ENCODE results near the gene KCNIP1.

KCNIP1 gene

DNA sequence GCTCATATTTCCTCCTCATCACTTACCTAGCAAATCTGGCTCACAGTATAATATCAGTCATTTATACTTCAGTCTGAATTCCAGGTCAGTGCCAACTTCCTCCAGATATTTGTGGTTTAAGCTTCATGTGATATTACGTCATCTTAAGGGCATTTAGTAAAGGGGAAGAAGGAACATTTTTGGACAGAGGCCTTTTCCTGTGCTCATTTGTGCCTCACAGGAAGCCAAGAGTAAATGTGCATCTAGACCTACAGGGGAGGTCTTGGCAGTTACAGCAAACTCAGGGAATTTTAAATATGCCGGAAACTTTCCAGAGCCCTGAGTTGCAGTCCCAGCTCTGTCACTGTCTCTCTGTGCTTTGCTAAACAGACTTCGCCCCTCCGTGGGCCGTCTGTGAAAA, 12.3 kb upstream of the KCNIP1 start:
- Mint-ChIP-seq H3K27ac (no peak overlapping the region), H3K9me3 (no peaks in the 10 kb centered on the region)
- DNase-seq: no peak

GRCh38 chr5:170493028-170493820, 10.6 kb upstream of the KCNIP1 start:
- H3K27me3 Mint-ChIP-seq: peaks cover 19% of the 10 kb centered on the region
- H3K9me3 Mint-ChIP-seq: no peaks in the 10 kb centered on the region
- no peaks in the 10 kb centered on the region for H3K36me3 Mint-ChIP-seq (ENCODE audit: low read depth)
- no peak overlapping the region for H3K4me3 Mint-ChIP-seq
- DNase-seq (no peak), ATAC-seq (no peak)
- H3K4me1 Mint-ChIP-seq: no peaks in the 10 kb centered on the region
- no peak overlapping the region for H3K27ac Mint-ChIP-seq

More for the DNA sequence above, 12.3 kb upstream of the KCNIP1 start:
- Mint-ChIP-seq H3K4me3 (no peak overlapping the region), H3K36me3 (ENCODE audit: low read depth) (no peaks in the 10 kb centered on the region), H3K27me3 (peaks cover 14% of the 10 kb centered on the region), H3K4me1 (no peaks in the 10 kb centered on the region)
- no peak for ATAC-seq

DNA sequence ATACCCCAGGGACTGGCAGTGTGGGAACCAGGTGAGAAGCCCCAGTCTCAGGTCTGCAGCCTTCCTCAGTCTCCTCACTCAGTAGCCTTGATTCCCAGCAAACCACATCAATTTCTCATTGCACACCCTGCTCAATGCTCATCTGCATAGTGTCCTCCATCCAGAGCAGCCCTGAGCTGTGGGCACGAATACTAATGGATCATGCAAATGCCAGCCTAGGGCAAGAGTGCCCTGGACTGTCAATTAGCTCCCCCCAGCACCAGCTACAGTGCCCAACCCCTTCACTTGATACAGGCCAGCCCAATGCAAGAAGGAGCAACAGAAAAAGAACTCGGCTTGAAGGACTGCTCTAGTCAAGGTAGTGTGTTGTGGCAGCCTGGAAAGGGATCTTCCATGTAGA, 9.8 kb upstream of the KCNIP1 start:
- no peak for ATAC-seq
- Mint-ChIP-seq H3K9me3 (no peaks in the 10 kb centered on the region), H3K4me3 (no peak overlapping the region), H3K27ac (no peak overlapping the region), H3K27me3 (peaks cover 19% of the 10 kb centered on the region), H3K36me3 (ENCODE audit: low read depth) (no peaks in the 10 kb centered on the region), H3K4me1 (no peaks in the 10 kb centered on the region)
- no peak for DNase-seq

GRCh38 chr5:170495825-170496661, 7.8 kb upstream of the KCNIP1 start:
- Mint-ChIP-seq H3K4me1 (no peaks in the 10 kb centered on the region), H3K4me3 (no peak overlapping the region), H3K27ac (no peak overlapping the region), H3K36me3 (ENCODE audit: low read depth) (no peaks in the 10 kb centered on the region), H3K27me3 (peaks cover 19% of the 10 kb centered on the region), H3K9me3 (no peaks in the 10 kb centered on the region)
- ATAC-seq: no peak
- no peak for DNase-seq

GRCh38 chr5:170496662-170497028, 7.2 kb upstream of the KCNIP1 start:
- H3K4me1 Mint-ChIP-seq: no peaks in the 10 kb centered on the region
- H3K27ac Mint-ChIP-seq: no peak overlapping the region
- ATAC-seq (no peak), DNase-seq (no peak)
- H3K36me3 Mint-ChIP-seq (ENCODE audit: low read depth): no peaks in the 10 kb centered on the region
- peaks cover 19% of the 10 kb centered on the region for H3K27me3 Mint-ChIP-seq
- no peaks in the 10 kb centered on the region for H3K9me3 Mint-ChIP-seq
- no peak overlapping the region for H3K4me3 Mint-ChIP-seq

GRCh38 chr5:170497311-170498038, 6.3 kb upstream of the KCNIP1 start:
- ATAC-seq (no peak), DNase-seq (no peak)
- H3K4me1 Mint-ChIP-seq: no peaks in the 10 kb centered on the region
- no peak overlapping the region for H3K27ac Mint-ChIP-seq
- no peak overlapping the region for H3K4me3 Mint-ChIP-seq
- no peaks in the 10 kb centered on the region for H3K36me3 Mint-ChIP-seq (ENCODE audit: low read depth)
- H3K9me3 Mint-ChIP-seq: no peaks in the 10 kb centered on the region
- peaks cover 25% of the 10 kb centered on the region for H3K27me3 Mint-ChIP-seq

DNA sequence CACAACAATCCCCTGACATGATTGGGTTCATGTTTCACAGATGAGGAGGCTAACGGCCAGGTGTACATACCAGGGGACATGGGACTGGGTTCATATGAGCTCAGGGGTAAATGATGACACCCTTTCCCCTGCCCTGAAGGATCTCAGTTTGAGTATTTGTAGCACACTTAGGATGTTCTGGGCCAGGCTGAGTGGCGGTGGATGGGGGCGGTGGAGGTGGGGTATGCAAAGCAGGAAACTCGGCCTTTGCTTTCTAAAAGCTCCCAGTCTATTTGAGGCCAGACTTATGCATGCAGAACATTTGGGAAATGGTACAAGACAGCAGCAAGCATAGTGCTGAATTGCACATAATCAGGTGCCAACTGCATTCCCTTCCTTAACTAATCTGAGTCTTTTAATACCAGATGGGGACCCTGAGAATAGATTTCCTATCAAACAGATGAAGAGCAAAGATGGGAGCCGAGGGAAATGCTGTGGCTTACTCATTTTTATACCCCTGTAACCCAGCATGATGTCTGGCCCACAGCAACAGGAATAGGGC, 4.9 kb upstream of the KCNIP1 start:
- Mint-ChIP-seq H3K27ac (no peak overlapping the region), H3K4me3 (no peak overlapping the region), H3K36me3 (ENCODE audit: low read depth) (no peaks in the 10 kb centered on the region), H3K4me1 (no peaks in the 10 kb centered on the region), H3K27me3 (peaks cover 37% of the 10 kb centered on the region), H3K9me3 (no peaks in the 10 kb centered on the region)
- no peak for DNase-seq
- no peak for ATAC-seq

DNA sequence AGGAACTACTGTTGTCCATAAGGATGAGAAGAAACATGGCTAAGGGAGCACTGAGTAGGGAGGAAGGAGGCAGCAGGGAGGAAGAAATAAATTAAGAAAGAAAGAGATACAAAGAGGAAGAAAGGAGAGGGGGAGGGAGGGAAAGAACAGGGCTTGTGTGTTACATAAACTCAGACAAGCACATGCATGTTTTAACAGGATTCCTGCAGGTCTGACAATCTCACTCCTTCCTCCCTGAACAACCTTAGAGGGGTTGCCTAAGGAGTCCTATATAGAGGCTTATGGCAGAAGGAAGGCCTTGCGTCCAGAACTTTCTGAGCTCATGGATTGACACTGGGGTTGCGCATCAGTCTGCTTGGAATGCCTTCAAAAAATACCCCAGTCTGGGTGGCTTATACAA, 4.2 kb upstream of the KCNIP1 start:
- no peaks in the 10 kb centered on the region for H3K9me3 Mint-ChIP-seq
- no peak overlapping the region for H3K4me3 Mint-ChIP-seq
- H3K27me3 Mint-ChIP-seq: peaks cover 38% of the 10 kb centered on the region
- DNase-seq (no peak), ATAC-seq (no peak)
- H3K36me3 Mint-ChIP-seq (ENCODE audit: low read depth): no peaks in the 10 kb centered on the region
- no peak overlapping the region for H3K27ac Mint-ChIP-seq
- H3K4me1 Mint-ChIP-seq: no peaks in the 10 kb centered on the region

DNA sequence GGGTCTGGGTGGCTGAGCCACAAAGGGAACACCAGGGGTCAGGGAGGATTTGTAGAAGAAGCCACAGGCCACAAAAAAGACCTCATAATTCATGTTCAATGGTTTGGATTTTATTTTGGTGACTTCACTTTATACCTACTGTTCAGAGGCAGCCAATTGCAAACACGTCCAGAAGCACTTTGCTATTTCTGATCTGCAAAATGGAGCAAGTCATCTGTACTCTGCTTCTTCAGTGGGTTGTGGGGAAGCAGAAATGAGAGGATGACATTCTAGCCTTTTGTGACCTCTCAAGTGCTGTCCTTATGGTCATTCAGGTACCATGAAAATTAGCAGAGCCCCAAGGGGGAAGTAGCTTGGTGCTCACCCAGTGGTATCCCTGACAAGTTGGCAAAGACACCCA, 2.5 kb upstream of the KCNIP1 start:
- H3K27ac Mint-ChIP-seq: no peak overlapping the region
- peaks cover 43% of the 10 kb centered on the region for H3K27me3 Mint-ChIP-seq
- H3K9me3 Mint-ChIP-seq: no peaks in the 10 kb centered on the region
- no peak for DNase-seq
- H3K36me3 Mint-ChIP-seq (ENCODE audit: low read depth): no peaks in the 10 kb centered on the region
- no peak for ATAC-seq
- no peak overlapping the region for H3K4me3 Mint-ChIP-seq
- H3K4me1 Mint-ChIP-seq: no peaks in the 10 kb centered on the region

GRCh38 chr5:170501931-170502330, 1.9 kb upstream of the KCNIP1 start:
- Mint-ChIP-seq H3K4me1 (no peaks in the 10 kb centered on the region), H3K9me3 (no peaks in the 10 kb centered on the region), H3K4me3 (no peak overlapping the region), H3K27ac (no peak overlapping the region), H3K27me3 (peaks cover 38% of the 10 kb centered on the region), H3K36me3 (ENCODE audit: low read depth) (no peaks in the 10 kb centered on the region)
- DNase-seq (no peak), ATAC-seq (no peak)

DNA sequence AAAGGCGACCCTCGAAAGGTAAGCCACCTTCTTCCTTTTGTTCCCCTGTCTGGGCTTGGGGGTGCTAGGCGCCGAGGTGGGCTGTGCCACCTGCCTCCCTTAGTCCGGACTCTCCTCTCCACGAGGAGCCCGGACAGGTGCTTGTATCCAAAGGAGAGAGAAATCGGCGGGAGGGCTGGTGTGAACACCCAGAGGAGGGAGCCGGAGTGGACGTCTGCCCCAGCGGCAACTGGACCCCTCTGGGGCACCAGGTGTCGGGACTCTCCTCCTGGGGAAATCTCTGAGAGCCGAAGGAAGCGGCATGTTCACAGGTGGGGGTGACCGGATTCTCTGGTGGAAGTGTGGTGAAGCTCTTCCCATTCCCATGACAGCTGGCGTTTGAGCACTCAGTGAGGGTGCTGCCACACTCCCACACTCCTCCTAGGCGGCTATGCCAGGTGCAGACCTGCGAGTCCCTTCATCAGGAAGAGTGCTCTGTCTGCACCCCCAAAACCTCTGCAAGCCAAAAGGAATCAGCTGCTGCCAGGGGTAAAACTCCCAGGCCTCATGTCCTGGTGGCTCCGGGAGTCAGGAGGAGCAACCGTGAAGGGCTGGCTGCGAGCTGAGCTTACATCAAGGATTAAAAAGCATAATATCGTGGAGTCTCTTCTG, 921 bp downstream of the KCNIP1 start:
- Mint-ChIP-seq H3K9me3 (no peaks in the 10 kb centered on the region), H3K36me3 (ENCODE audit: low read depth) (no peaks in the 10 kb centered on the region), H3K27ac (no peak overlapping the region), H3K4me1 (no peaks in the 10 kb centered on the region), H3K27me3 (peaks cover 41% of the 10 kb centered on the region), H3K4me3 (no peak overlapping the region)
- ATAC-seq: no peak
- no peak for DNase-seq

DNA sequence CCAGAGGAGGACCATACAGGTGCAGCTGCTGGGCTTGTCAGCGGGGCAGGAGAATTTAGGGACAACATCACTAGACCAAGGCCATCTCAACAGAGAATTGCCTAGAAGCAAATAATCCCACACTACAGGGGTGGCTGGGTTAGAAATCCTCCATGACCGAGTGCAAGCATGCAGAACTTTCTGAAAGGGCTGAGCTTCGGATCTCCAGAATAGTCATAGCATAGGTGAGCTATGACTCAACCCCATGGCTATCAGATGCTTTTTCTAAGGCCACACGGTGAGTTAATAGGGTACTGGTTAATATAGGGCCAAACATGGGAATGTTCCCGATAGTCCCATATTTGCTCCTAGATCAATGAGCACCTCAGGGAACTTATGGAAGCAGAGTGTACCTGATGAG, 4.2 kb downstream of the KCNIP1 start:
- Mint-ChIP-seq H3K27ac (no peak overlapping the region), H3K4me1 (no peaks in the 10 kb centered on the region), H3K27me3 (peaks cover 32% of the 10 kb centered on the region), H3K4me3 (no peak overlapping the region), H3K9me3 (no peaks in the 10 kb centered on the region), H3K36me3 (ENCODE audit: low read depth) (no peaks in the 10 kb centered on the region)
- DNase-seq: no peak
- no peak for ATAC-seq

DNA sequence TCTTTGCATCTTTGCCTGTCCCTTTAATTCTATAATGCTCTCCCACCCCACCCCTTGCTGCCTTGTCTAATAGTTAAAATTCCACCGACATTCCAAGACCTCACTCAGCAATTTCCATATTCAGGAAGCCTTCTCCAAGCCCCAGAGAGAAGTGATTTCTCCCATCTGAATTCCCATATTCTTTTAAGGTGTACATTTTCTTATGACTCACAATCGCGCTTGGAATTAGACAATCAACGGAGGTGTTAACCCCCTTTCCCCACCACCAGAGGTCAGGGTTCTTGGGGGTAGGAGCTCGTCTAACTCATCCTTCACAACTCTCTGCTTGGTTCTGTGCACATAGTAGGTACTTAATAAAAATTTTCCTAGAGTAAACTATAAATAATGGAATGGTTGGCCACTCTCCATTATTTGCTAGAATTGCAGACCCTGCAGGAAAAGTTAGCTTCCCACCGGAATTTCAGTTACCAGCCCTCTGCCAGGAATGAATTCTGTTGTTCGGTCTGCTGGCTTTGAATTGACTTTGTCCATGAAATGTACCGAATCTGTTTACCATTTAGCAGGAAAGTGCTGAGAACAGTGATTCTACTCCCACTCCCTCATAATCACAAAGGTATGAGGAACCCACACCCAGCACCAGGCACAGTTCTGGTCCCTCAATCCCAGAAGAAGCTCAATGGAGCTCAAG, 5.0 kb downstream of the KCNIP1 start:
- no peak overlapping the region for H3K4me3 Mint-ChIP-seq
- no peak for ATAC-seq
- H3K27ac Mint-ChIP-seq: no peak overlapping the region
- no peak for DNase-seq
- no peaks in the 10 kb centered on the region for H3K4me1 Mint-ChIP-seq
- H3K9me3 Mint-ChIP-seq: no peaks in the 10 kb centered on the region
- H3K27me3 Mint-ChIP-seq: peaks cover 26% of the 10 kb centered on the region
- H3K36me3 Mint-ChIP-seq (ENCODE audit: low read depth): no peaks in the 10 kb centered on the region

GRCh38 chr5:170509348-170509660, 5.5 kb downstream of the KCNIP1 start:
- ATAC-seq: no peak
- DNase-seq: no peak
- Mint-ChIP-seq H3K27me3 (peaks cover 25% of the 10 kb centered on the region), H3K4me1 (no peaks in the 10 kb centered on the region), H3K9me3 (no peaks in the 10 kb centered on the region), H3K27ac (no peak overlapping the region), H3K4me3 (no peak overlapping the region), H3K36me3 (ENCODE audit: low read depth) (no peaks in the 10 kb centered on the region)
